OCI-LY7 (cell line): Measurements from ENCODE around the gene LUM. TPM values are rescaled to one million over a fixed set of nuclear protein-coding genes. Genes with fewer than 3 reads are reported as not detected.

Experiments
- BruUV-seq: library from RNA; stranded (reverse); fragments of 400-500 nt; replicated peaks from 2 replicates; lab custom pipeline; 2021; lab: Mats Ljungman, UMichigan
- CTCF ChIA-PET: fragments of 300-600 bp; sonication (Branson Sonifier 250); formaldehyde crosslinking; loops from one replicate; lab custom pipeline; 2022; ENCODE audit warnings: antibody characterized with exemption; ENCODE audit not compliant: unreplicated experiment; lab: Charles Lee
- POLR2A ChIA-PET: fragments of 300-600 bp; sonication (Branson Sonifier 250); formaldehyde crosslinking; loops from one replicate; lab custom pipeline; 2022; ENCODE audit warnings: antibody characterized with exemption; lab: Charles Lee
- DNase-seq: peaks from one replicate; pipeline ENCODE4 v3.0.0-alpha.2; 2015; ENCODE audit warnings: low spot score
- H2AFZ ChIP-seq: fragments of 200-600 bp; sonication (generic), shearing (Covaris generic); 2 replicates; pipeline ENCODE4 v1.6.1; 2014; ENCODE audit warnings: mild to moderate bottlenecking, antibody characterized with exemption, low read length, moderate library complexity
- H3K27ac ChIP-seq: fragments of 200-600 bp; sonication (generic); 2 replicates; pipeline ENCODE4 v1.5.1; 2014; ENCODE audit warnings: mixed run types, low read depth, mild to moderate bottlenecking, moderate library complexity, low read length, inconsistent platforms; ENCODE audit not compliant: poor library complexity, severe bottlenecking
- H3K36me3 ChIP-seq: fragments of 200-600 bp; sonication (generic); 2 replicates; pipeline ENCODE4 v1.6.1; 2014; ENCODE audit warnings: mild to moderate bottlenecking, antibody characterized with exemption, low read length, moderate library complexity, mixed read lengths; ENCODE audit not compliant: insufficient read depth
- H3K4me1 ChIP-seq: fragments of 200-600 bp; sonication (generic); 2 replicates; pipeline ENCODE4 v1.5.1; 2014; ENCODE audit warnings: mild to moderate bottlenecking, low read length; ENCODE audit not compliant: insufficient read depth, poor library complexity, severe bottlenecking
- H3K4me2 ChIP-seq: fragments of 200-600 bp; sonication (generic); 2 replicates; pipeline ENCODE4 v1.6.1; 2014; ENCODE audit warnings: mild to moderate bottlenecking, low read length
- H3K4me3 ChIP-seq: fragments of 200-600 bp; sonication (generic); 2 replicates; pipeline ENCODE4 v1.5.1; 2014; ENCODE audit warnings: mild to moderate bottlenecking, low read depth, low read length; ENCODE audit not compliant: poor library complexity, severe bottlenecking
- H3K79me2 ChIP-seq: fragments of 200-600 bp; sonication (generic); 2 replicates; pipeline ENCODE4 v1.6.1; 2016; ENCODE audit warnings: low read depth, mild to moderate bottlenecking, low read length, moderate library complexity, mixed read lengths; ENCODE audit not compliant: insufficient read depth
- H3K9me2 ChIP-seq: fragments of 200-600 bp; sonication (generic); 2 replicates; pipeline ENCODE4 v1.6.1; 2016; ENCODE audit warnings: mild to moderate bottlenecking, low read length, mixed read lengths; ENCODE audit not compliant: insufficient read depth
- H3K9me3 ChIP-seq: fragments of 200-600 bp; sonication (generic); 2 replicates; pipeline ENCODE4 v1.6.1; 2014; ENCODE audit warnings: mild to moderate bottlenecking, mixed run types, low read length, mixed read lengths
- H4K20me1 ChIP-seq: fragments of 200-600 bp; sonication (generic); 2 replicates; pipeline ENCODE4 v1.6.1; 2014; ENCODE audit warnings: mild to moderate bottlenecking, antibody characterized with exemption, low read length, moderate library complexity, mixed read lengths; ENCODE audit not compliant: insufficient read depth
- EZH2phosphoT487 ChIP-seq: fragments of 200-600 bp; sonication (generic); IDR thresholded peaks from 2 replicates; pipeline ENCODE4 v1.6.1; 2018; ENCODE audit warnings: low read depth, borderline replicate concordance, mild to moderate bottlenecking, mixed run types, antibody characterized with exemption, low read length, moderate library complexity, mixed read lengths
- intact Hi-C: fragments of 100-400 bp; cut with micrococcal nuclease; formaldehyde crosslinking; loops from one replicate; pipeline ENCODE4 v1.10.0; 2022; ENCODE audit not compliant: unreplicated experiment
- total RNA-seq, 2 experiments: library from RNA; depleted of rRNA in 1 of 2; stranded (reverse); fragments of >200 nt in 1 of 2; shearing (Covaris generic) in 1 of 2; gene quantifications; 2 replicates each; pipeline ENCODE4 v1.2.3, GENCODE V29; 2014 to 2022
- TF ChIP-seq, protein P1 (sequence below): fragments of 200-600 bp; sonication (generic); conservative IDR thresholded peaks from 2 replicates; pipeline ENCODE4 v1.5.1; 2014; ENCODE audit warnings: mild to moderate bottlenecking, antibody characterized with exemption, low read length, moderate library complexity, mixed read lengths

Gene LUM
- total RNA-seq, 2 experiments from 2014 or later = not detected

GRCh38 chr12:91080041-91080440, 31.3 kb downstream of the LUM start:
- no peaks in the 10 kb centered on the region for H4K20me1 ChIP-seq
- H2AFZ ChIP-seq = no peak overlapping the region
- no TSS peak for BruUV-seq
- ChIA-PET POLR2A (no interaction called here), CTCF (no interaction called here)
- H3K4me2 ChIP-seq = no peak overlapping the region
- no peak for DNase-seq
- intact Hi-C loops = no loop called here
- H3K4me1 ChIP-seq = no peaks in the 10 kb centered on the region
- no peaks in the 10 kb centered on the region for H3K36me3 ChIP-seq
- no peaks in the 10 kb centered on the region for H3K9me3 ChIP-seq
- no peak overlapping the region for H3K27ac ChIP-seq
- no peaks in the 10 kb centered on the region for H3K9me2 ChIP-seq
- no peak overlapping the region for H3K4me3 ChIP-seq
- H3K79me2 ChIP-seq = no peaks in the 10 kb centered on the region
- TF ChIP-seq, protein P1, sequence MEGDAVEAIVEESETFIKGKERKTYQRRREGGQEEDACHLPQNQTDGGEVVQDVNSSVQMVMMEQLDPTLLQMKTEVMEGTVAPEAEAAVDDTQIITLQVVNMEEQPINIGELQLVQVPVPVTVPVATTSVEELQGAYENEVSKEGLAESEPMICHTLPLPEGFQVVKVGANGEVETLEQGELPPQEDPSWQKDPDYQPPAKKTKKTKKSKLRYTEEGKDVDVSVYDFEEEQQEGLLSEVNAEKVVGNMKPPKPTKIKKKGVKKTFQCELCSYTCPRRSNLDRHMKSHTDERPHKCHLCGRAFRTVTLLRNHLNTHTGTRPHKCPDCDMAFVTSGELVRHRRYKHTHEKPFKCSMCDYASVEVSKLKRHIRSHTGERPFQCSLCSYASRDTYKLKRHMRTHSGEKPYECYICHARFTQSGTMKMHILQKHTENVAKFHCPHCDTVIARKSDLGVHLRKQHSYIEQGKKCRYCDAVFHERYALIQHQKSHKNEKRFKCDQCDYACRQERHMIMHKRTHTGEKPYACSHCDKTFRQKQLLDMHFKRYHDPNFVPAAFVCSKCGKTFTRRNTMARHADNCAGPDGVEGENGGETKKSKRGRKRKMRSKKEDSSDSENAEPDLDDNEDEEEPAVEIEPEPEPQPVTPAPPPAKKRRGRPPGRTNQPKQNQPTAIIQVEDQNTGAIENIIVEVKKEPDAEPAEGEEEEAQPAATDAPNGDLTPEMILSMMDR = no peak
- TF ChIP-seq EZH2phosphoT487 = no peak

DNA sequence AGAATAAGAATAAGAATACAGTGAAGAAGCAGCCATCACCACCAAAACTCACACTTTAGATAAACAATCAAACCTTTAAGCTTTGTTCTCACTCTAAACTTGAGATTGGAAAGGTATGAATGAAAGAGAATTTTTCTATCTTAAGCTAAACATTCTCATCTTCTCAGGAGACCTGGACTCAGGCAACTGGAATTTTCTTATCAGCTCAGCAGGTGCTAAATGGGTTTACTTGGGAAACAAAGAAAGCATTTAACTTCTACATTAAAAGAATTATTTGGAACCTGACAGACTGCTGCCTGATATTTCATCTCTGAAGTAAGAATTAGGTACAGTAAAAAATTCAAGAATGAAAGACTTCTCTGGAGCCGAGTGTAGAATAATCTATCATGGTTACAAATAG, 32.8 kb downstream of the LUM start:
- Histone ChIP-seq H3K36me3 (no peaks in the 10 kb centered on the region), H3K9me2 (no peaks in the 10 kb centered on the region), H3K4me3 (no peak overlapping the region), H3K27ac (no peak overlapping the region), H3K4me1 (no peaks in the 10 kb centered on the region), H4K20me1 (no peaks in the 10 kb centered on the region), H2AFZ (no peak overlapping the region), H3K4me2 (no peak overlapping the region), H3K79me2 (no peaks in the 10 kb centered on the region), H3K9me3 (no peaks in the 10 kb centered on the region)
- ChIA-PET CTCF (no interaction called here), POLR2A (interaction anchor here (1.2 kb wide), 1 partner anchor 14 kb away, joined by 3 read pairs; no protein-coding TSS in a partner anchor)
- no peak for DNase-seq
- no TSS peak for BruUV-seq
- intact Hi-C loops = no loop called here
- TF ChIP-seq EZH2phosphoT487 = no peak
- TF ChIP-seq, protein P1 = no peak

DNA sequence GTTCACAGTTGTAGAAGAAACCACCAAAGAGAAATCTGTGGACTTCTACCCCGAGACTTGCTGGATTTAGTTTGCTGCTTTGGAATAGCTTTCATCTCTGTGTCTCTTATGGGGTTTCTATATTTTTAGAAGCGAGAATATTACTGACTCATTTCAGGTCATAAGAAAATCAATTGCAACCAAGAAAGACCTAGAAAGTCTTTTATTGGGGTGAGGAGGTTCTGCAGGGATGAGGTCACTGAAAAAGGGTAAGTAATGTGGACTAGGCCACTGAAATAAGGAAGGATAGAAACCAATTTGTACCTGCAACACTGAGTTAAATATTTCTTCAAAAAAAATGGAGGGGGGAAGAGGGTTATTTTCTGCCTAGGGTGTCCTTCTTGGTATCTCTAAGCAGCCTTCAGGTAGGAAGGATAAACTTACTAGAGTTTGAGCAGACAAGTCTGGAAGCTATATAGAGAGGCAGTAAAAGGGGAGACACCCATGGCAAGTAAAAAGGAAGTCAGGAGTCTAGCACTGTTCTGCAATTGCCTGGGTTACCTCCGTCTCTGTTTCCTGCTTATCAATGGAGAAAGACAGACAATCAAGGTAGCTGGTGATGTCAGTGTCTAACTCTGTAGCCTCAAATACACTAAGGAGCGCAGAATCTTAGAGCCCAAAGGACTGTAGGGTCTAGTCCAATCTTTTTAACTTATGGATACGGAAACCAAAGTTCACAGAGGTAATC, 33.9 kb downstream of the LUM start:
- CTCF ChIA-PET = no interaction called here
- BruUV-seq = no TSS peak
- TF ChIP-seq, protein P1 = no peak
- TF ChIP-seq EZH2phosphoT487 = no peak

More for the DNA sequence above, 33.9 kb downstream of the LUM start:
- H2AFZ ChIP-seq = no peak overlapping the region
- no peaks in the 10 kb centered on the region for H3K9me2 ChIP-seq
- H3K27ac ChIP-seq = no peak overlapping the region
- no peak overlapping the region for H3K4me3 ChIP-seq
- DNase-seq = no peak
- H3K4me2 ChIP-seq = no peak overlapping the region
- no peaks in the 10 kb centered on the region for H3K9me3 ChIP-seq
- intact Hi-C loops = no loop called here
- POLR2A ChIA-PET = no interaction called here
- H3K4me1 ChIP-seq = no peaks in the 10 kb centered on the region
- no peaks in the 10 kb centered on the region for H4K20me1 ChIP-seq
- no peaks in the 10 kb centered on the region for H3K79me2 ChIP-seq
- H3K36me3 ChIP-seq = no peaks in the 10 kb centered on the region
